ENCODE results near the gene TAF1C. TPM values are rescaled to one million over a fixed set of nuclear protein-coding genes. Genes with fewer than 3 reads are reported as not detected.
A peak's percentile ranks its signal among the peaks of the same experiment; 100 is the strongest.

The TAF1C gene
- total RNA-seq, 1 donor from 2014 or later = 80.2 TPM

- Histone ChIP-seq H3K9me3 (no peaks in the 10 kb centered on the region), H3K4me3 (no peak overlapping the region), H3K27me3 (peaks cover 12% of the 10 kb centered on the region), H3K27ac (no peak overlapping the region), H3K4me1 (no peaks in the 10 kb centered on the region), H3K36me3 (no peaks in the 10 kb centered on the region)
- no peak for TF ChIP-seq CTCF (IDR thresholded peaks at IDR 0.05)
- ATAC-seq = no peak
- DNase-seq = peak; percentile 5
- intact Hi-C loops (cut with DNase I) = no loop called here
These were observed 31.1 kb downstream of the TAF1C start for GRCh38 chr16:84155771-84156170.

GRCh38 chr16:84155226-84155625 is 31.6 kb downstream of the TAF1C start:
- DNase-seq = peak; percentile 18
- Histone ChIP-seq H3K9me3 (no peaks in the 10 kb centered on the region), H3K27ac (no peak overlapping the region), H3K36me3 (no peaks in the 10 kb centered on the region), H3K27me3 (peaks cover 9% of the 10 kb centered on the region), H3K4me1 (no peaks in the 10 kb centered on the region), H3K4me3 (no peak overlapping the region)
- TF ChIP-seq CTCF (IDR thresholded peaks at IDR 0.05) = no peak
- no peak for ATAC-seq
- intact Hi-C loops (cut with DNase I) = no loop called here

- Histone ChIP-seq H3K4me3 (no peak overlapping the region), H3K27me3 (peaks cover 5% of the 10 kb centered on the region), H3K9me3 (no peaks in the 10 kb centered on the region), H3K36me3 (no peaks in the 10 kb centered on the region), H3K4me1 (no peaks in the 10 kb centered on the region), H3K27ac (no peak overlapping the region)
- intact Hi-C loops (cut with DNase I) = no loop called here
- TF ChIP-seq CTCF (IDR thresholded peaks at IDR 0.05) = no peak
- ATAC-seq (no peak), DNase-seq (peak; percentile 11)
These were observed 33.1 kb downstream of the TAF1C start for GRCh38 chr16:84153660-84154214.

GRCh38 chr16:84150926-84151325 is 35.9 kb downstream of the TAF1C start:
- no peak for TF ChIP-seq CTCF (IDR thresholded peaks at IDR 0.05)
- H3K9me3 ChIP-seq = no peaks in the 10 kb centered on the region
- H3K36me3 ChIP-seq = no peaks in the 10 kb centered on the region
- no peaks in the 10 kb centered on the region for H3K4me1 ChIP-seq
- no peak overlapping the region for H3K27ac ChIP-seq
- peak; percentile 6 for DNase-seq
- ATAC-seq = no peak
- intact Hi-C loops (cut with DNase I) = no loop called here
- H3K27me3 ChIP-seq = no peaks in the 10 kb centered on the region
- H3K4me3 ChIP-seq = no peak overlapping the region

- DNase-seq = peak; percentile 95
- peak within 1 kb of the TSS; percentile 86 for H3K4me3 ChIP-seq
- TF ChIP-seq CTCF (IDR thresholded peaks at IDR 0.05) = peak; percentile 19
- peak within 1 kb of the TSS; percentile 66 for H3K27ac ChIP-seq
- H3K4me1 ChIP-seq = peaks cover 5% of the 10 kb centered on the region
- intact Hi-C loops (cut with DNase I) = no loop called here
- peak; percentile 98 for ATAC-seq
- H3K9me3 ChIP-seq = no peaks in the 10 kb centered on the region
- no peaks in the 10 kb centered on the region for H3K36me3 ChIP-seq
- H3K27me3 ChIP-seq = no peaks in the 10 kb centered on the region
These were observed 41.8 kb downstream of the TAF1C start, which contains the start of the genes DNAAF1 and HSDL1 for GRCh38 chr16:84144859-84145639. TSS of gene DNAAF1 (plus strand) at chr16:84145308. CDS start at chr16:84145441, 133 bp downstream. TSS of gene HSDL1 (minus strand) at chr16:84145177. CDS start at chr16:84131321, 13,856 bp downstream.
